GM10266 (cell line): ENCODE results near the gene WFDC1.

Source experiments
- DNase-seq: peaks from one replicate; pipeline ENCODE4 v3.0.0; 2012; ENCODE audit errors: extremely low spot score
- TF ChIP-seq, protein P1 (sequence below): IDR thresholded peaks from 2 replicates; pipeline ENCODE4 v1.5.1; 2012; ENCODE audit warnings: mild to moderate bottlenecking, low read depth; ENCODE audit not compliant: control insufficient read depth, insufficient read depth; ENCODE audit errors: missing control alignments

Gene WFDC1

DNA sequence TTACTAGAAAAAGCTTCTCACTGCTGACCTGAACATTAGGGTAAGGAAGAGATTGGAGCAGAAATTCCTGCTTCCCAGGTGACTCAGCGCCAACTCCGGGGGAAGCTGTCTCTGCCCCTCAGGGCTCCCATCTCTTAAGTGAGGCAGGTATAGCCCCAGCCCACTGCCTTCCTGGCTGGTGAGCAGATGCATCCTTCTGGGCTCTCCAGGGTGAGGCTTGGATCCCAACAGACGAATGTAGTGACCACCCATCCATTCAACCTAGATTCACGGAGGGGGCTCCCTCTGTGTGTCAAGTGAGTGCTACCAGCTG is 76.8 kb downstream of the WFDC1 start:
- no peak for DNase-seq
- TF ChIP-seq, protein P1, sequence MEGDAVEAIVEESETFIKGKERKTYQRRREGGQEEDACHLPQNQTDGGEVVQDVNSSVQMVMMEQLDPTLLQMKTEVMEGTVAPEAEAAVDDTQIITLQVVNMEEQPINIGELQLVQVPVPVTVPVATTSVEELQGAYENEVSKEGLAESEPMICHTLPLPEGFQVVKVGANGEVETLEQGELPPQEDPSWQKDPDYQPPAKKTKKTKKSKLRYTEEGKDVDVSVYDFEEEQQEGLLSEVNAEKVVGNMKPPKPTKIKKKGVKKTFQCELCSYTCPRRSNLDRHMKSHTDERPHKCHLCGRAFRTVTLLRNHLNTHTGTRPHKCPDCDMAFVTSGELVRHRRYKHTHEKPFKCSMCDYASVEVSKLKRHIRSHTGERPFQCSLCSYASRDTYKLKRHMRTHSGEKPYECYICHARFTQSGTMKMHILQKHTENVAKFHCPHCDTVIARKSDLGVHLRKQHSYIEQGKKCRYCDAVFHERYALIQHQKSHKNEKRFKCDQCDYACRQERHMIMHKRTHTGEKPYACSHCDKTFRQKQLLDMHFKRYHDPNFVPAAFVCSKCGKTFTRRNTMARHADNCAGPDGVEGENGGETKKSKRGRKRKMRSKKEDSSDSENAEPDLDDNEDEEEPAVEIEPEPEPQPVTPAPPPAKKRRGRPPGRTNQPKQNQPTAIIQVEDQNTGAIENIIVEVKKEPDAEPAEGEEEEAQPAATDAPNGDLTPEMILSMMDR = no peak

- TF ChIP-seq, protein P1 = no peak
- DNase-seq = no peak
Measured at GRCh38 chr16:84373907-84374489, 79.3 kb downstream of the WFDC1 start.

DNA sequence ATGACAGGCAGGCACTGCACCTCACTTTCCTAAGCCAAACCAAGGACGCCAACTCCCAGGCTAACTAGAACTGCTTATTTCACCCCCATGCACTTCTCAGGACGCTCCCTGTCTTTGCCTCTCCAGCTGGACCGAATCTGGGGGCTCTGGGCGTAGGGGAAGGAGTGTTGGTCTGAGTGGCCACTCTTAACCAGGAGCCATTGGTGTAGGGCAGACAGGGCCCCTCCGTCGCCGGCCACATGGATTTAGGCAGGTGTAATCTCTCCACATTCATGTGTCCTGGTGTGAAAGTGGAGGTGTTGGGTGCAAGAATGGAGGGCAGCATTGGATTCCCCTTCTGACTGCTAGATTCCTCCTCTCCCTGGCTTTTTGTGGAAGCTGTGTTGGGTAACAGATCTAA is 83.4 kb downstream of the WFDC1 start:
- DNase-seq = no peak
- TF ChIP-seq, protein P1 = no peak

DNA sequence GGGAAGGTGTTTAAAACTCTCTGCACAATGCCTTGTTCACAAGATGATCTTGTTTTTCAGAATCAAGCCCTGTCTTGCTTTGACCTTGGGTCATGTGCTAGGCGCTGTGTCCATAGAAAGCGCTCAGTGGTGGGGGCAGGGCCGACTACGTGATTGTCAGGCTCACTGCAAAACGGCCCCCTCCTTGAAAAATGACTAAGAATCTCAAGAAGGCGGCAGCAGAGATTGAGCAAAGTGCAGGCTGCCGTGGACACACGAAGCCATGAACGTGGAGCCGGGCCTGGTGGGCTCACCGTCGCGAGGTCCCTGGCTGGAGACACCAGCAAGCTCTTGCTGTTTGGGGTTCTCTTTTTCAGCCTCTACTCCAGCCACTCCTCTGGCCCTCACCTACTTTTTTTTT is 83.9 kb downstream of the WFDC1 start:
- DNase-seq = no peak
- TF ChIP-seq, protein P1 = no peak

GRCh38 chr16:84379008-84379708 is 84.5 kb downstream of the WFDC1 start:
- no peak for DNase-seq
- TF ChIP-seq, protein P1 = no peak
